ENCODE measurements around the gene SLC22A7.

GRCh38 chr6:43271103-43271815, 26.8 kb upstream of the SLC22A7 start:
- no peak for TF ChIP-seq CTCF (conservative IDR thresholded peaks at IDR 0.05; ENCODE audit: low read length)
- TF ChIP-seq EZH2phosphoT487 (IDR thresholded peaks at IDR 0.05; ENCODE audit: borderline replicate concordance), result no peak
